Activated CD4-positive, alpha-beta T cell treated with anti-CD3 and anti-CD28 coated beads, Interleukin-2, amount 50 U/mL, for 24 hours (primary cell): ENCODE measurements around the gene CRLF2.
"Not testable (repeated sequence)": the region's sequence is repeated elsewhere in the genome, so short reads cannot be mapped to it uniquely, and the experiment has no call there.

ENCODE experiments used
- DNase-seq, 2 donors: peaks; one replicate each; pipeline ENCODE4 v3.0.0-alpha.2; 2020; ENCODE audit warnings: low read depth in 1 of 2, low spot score in 1 of 2

The CRLF2 gene

DNA sequence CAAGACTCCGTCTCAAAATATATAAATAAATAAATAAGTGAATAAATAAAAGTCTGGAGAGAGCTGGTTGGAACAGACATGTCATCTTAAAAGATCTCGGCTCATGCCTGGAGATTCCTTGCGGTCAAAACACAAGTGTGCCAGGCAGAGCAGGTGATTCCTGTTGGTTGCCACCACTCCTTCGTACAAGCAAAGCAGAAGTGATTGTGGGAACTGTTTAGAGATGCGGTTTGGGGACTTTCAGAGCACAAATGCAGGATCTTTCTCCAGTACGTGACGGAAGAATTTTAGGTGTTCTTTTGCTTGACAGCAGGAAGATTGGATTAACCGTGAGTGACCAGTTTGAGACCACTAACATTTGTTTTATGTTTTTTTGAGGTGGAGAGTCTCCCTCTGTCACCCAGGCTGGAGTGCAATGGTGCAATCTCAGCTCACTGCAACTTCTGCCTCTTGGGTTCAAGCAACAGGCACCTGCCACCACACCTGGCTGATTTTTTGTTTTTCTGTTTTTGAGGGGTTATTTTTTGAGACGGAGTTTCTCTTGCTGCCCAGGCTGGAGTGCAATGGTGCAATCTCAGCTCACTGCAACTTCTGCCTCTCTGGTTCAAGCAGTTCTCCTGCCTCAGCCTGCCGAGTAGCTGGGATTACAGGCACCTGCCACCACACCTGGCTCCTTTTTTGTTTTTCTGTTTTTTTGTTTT lies 2.8 kb upstream of the CRLF2 start:
- no peak for DNase-seq

GRCh38 chrX:1213971-1214370 lies 1.5 kb upstream of the CRLF2 start:
- no peak for DNase-seq

- no peak for DNase-seq
Observed at GRCh38 chrX:1210844-1211243, 1.6 kb downstream of the CRLF2 start.

GRCh38 chrX:1207496-1208025 lies 4.9 kb downstream of the CRLF2 start:
- no peak for DNase-seq

GRCh38 chrX:1205681-1206611 lies 6.5 kb downstream of the CRLF2 start:
- DNase-seq: peak in 1 of 2 donors; percentile 27

DNA sequence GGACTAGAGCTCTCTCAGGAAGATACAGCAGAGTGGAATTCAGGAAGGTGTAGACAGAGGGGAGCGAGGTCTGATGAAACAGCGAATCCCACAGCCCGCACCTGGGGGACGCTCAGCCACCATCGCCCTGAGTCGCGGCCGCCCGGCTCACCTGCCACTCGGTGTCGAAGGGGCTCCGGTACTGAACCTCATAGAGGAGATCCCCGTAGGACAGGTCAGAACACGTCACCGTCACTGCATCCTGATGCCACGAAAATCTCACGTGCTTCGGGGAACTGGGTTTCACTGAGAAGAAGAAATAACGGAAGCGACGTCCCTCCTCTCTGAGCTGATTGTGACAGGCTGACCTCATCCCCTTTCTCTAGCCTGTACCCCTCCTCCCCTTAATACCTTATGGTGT lies 10.2 kb downstream of the CRLF2 start:
- no peak for DNase-seq

DNA sequence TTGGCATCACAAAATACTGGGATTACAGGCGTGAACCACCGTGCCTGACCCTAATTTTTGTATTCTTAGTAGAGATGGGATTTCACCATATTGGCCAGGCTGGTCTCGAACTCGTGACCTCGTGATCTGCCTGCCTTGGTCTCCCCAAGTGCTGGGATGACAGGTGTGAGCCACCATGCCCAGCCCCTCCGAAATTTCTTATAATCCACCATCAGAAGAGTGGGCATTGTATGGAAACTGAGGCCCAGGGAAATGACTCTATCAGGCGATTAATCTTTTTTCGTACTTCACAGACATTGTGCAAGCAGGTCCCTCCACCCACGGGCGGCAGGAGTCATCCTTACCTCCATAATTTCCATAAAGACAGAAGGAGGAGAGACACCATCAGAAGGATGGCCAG lies 16.0 kb downstream of the CRLF2 start:
- DNase-seq: no peak

DNA sequence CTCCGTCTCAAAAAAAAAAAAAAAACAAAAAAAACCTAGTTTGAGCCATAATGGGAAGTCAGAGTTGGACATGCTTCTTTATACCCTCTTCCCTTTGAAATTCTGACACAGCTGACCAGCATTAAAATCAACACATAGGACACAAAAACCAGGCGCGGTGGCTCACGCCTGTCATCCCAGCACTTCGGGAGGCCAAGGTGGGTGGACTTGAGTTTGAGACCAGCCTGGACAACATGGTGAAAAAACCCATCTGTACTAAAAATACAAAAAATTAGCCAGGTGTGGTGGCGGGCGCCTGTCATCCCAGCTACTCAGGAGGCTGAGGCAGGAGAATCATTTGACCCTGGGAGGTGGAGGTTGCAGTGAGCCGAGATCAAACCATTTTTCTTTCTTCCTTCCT lies 20.3 kb downstream of the CRLF2 start:
- DNase-seq: not testable (repeated sequence)

DNA sequence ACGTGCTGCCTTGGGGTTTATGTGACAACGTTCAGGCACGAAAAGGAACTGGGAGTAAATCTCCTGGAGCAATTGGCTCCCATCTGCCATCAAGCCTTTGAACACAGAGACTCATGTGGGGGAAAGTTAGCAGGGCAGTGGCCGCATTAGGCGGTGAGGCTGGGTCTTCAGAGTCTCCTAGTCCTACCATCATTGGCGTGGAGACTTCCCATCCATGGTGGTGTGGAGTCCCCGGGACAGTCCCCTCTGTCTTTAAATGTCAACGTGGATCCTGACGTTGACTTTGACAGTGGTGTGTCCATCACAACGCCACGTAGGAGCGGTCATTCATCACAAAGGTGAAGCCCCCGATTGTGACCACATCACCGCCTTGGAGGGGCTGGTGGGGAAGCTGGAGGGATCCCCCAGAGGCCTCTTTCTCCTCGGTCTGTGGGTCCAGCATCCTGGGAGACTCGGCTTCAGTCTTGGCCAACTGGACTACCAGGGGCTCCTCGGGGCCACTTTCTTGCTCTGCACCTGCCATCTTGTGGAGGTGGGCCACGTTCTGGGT lies 21.8 kb downstream of the CRLF2 start:
- no peak for DNase-seq

GRCh38 chrX:1185561-1185960 lies 26.9 kb downstream of the CRLF2 start:
- DNase-seq: no peak

- no peak for DNase-seq
Observed at GRCh38 chrX:1182211-1182610, 30.2 kb downstream of the CRLF2 start.

- DNase-seq: not testable (repeated sequence)
Observed at GRCh38 chrX:1181661-1182060, 30.8 kb downstream of the CRLF2 start.

DNA sequence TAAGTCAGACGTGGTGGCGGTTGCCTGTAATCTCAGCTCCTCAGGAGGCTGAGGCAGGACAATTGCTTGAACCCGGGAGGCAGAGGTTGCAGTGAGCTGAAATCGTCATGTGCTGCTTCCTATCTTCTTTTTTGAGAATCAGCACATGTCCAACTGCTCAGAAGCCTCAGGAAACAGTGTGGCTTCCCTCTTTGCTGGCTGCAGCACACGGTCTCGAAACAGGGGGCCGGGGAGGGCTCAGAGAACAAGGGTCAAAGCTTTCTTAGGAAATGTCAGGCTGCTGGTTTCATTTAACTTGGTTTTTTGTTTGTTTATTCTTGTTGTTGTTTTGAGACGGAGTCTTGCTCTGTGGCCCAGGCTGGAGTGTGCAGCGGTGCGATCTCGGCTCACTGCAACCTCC lies 31.3 kb downstream of the CRLF2 start:
- no peak for DNase-seq

DNA sequence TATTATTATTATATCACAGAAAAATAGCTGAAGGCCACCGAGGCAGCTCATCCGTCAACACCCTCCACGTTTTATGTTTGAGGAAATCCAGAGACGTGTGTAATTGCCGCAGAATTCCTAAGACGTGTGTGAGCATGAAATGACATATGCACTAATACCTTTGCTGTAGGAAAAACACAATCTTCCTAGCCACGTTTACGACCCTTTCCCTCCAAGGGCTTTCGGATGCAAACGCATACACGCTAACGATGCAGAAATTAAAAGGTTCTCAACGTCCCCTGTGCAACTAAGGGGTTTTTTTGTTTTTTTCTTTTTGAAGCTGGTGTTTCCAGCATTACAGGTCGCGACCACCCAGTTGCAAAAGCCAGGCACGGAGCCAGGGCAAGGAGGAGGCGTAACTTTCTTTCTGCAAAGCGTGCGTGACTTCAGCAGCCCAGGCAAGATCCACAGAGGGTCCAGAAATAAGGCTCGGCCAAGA lies 33.8 kb downstream of the CRLF2 start:
- DNase-seq: no peak

GRCh38 chrX:1176531-1177320 lies 35.7 kb downstream of the CRLF2 start:
- not testable (repeated sequence) for DNase-seq

DNA sequence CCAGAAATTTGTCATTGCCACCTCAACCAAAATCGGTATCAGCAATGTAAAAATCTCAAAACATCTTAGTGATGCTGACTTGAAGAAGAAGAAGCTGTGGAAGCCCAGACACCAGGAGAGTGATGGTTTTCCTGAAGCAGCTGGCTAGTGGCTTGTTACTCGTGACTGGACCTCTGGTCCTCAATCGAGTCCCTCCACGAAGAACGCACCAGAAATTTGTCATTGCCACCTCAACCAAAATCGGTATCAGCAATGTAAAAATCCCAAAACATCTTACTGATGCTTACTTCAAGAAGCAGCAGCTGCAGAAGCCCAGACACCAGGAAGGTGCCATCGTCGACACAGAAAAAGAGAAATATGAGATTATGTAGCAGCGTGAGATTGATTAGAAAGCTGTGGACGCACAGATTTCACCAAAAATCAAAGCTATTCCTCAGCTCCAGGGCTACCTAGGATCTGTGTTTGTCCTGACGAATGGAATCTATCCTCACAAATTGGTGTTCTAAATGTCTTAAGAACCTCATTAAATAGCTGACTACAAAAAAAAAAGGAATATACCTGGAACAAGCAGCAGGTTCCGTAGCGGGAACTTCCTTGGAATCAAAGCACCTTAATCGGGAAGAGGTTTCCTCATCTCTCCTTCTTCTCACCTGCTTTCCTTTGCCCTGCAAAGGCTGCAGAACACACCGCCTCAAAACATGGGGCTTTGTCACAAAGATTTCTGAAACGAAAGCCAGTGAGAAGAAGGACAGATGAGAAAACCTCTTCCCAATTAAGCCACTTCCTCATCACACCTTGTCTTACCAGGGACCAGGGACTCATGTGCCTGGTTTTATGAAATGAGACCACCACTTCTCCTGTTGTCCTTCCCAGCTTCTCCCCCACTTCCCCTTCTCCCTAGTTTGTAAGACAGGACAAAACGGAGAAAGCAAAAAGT lies 37.6 kb downstream of the CRLF2 start:
- not testable (repeated sequence) for DNase-seq

GRCh38 chrX:1173435-1173834 lies 39.0 kb downstream of the CRLF2 start:
- not testable (repeated sequence) for DNase-seq

DNA sequence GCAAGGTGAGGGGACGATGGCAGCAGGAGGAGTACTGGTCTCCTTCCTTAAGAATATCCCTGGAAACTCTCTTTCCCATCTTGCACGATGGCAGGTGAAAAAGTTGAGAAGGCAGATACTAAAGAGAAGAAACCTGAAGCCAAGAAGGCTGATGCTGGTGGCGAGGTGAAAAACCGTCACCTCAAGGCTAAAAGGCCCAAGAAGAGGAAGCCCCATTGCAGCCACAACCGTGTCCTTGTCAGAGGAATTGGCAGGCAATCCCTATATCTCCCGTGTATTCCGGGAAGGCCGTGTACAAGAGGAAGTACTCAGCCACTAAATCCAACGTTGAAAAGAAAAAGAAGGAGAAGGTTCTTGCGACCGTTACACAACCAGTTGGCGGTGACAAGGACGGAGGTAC lies 40.0 kb downstream of the CRLF2 start:
- DNase-seq: no peak

DNA sequence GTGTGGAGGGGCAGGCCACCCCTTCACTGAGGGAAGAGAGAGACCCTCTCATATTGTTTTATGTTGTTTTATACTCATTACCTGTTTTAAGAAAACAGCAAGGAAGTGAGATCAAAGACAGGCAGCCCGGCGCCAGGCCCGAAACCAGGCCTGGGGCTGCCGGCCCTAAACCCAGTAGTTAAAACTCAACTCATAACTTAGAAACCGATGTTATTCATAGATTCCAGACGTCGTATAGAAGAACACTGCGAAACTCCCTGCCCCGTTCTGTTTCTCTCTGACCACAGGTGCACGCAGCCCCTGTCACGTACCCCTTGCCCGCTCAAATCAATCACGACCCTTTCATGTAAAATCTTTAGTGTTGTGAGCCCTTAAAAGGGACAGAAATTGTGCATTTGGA lies 40.5 kb downstream of the CRLF2 start:
- DNase-seq: not testable (repeated sequence)

DNA sequence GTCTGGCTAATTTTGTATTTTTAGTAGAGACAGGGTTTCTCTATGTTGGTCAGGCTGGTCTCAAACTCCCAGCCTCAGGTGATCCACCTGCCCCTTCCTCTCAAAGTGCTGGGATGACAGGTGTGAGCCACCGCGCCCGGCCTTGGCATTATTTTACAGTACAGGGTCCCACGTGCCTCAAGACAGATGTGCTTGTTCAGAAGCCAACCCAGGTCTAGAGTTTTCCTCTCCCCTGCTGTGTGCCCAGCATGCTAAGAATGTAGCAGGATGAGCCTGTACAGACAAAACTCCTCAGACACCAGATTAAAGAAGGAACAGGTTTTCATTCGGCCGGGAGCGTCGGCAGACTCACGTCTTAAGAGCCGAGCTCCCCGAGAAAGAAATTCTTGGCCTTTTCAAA lies 42.2 kb downstream of the CRLF2 start:
- no peak for DNase-seq
